Measurements from ENCODE around the gene RPL32. TPM values are rescaled to one million over a fixed set of nuclear protein-coding genes. Genes with fewer than 3 reads are reported as not detected.

The RPL32 gene
- total and polyA plus RNA-seq, 2 of the 4 experiments (the other 2 are of a cell fraction) = 566 to 1,856 TPM

DNA sequence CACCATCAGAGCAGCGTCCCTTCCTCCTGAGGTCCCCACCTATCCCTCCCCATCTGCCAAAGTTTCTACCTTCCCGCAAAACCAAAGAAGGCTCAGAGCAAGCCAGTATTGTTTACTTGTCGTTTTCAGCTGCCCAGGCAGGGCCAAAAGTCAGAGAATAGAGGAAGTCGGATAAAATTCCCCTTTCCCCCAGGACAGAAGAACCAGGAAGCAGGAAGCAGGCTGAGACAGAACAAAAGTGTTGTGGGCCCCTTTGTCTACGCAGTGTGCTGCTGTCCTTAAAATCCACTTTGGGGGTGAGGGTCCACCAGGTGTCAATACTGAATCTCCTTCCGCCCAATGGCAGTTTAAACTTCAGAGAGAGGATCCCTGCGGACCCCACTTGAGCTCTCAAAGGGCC lies 18.5 kb upstream of the RPL32 start:
- H2AK5ac ChIP-seq (ENCODE audit: low read depth, low read length) = no peak overlapping the region
- no peak overlapping the region for H3K9ac ChIP-seq (ENCODE audit: low read depth, low read length)
- no peak overlapping the region for H2BK15ac ChIP-seq (ENCODE audit: low read depth, low read length)
- DNase-seq = no peak
- no peak overlapping the region for H2AFZ ChIP-seq (replicated peaks; ENCODE audit: low read length, poor library complexity)
- ATAC-seq (ENCODE audit: low read depth) = no peak
- TF ChIP-seq SMC3 (IDR thresholded peaks at IDR 0.05; ENCODE audit: low read depth, low read length) (no peak), RCOR1 (IDR thresholded peaks at IDR 0.05; ENCODE audit: insufficient replicate concordance, low read length) (no peak), CHD1 (IDR thresholded peaks at IDR 0.05; ENCODE audit: low read depth, low read length) (no peak), FOS (IDR thresholded peaks at IDR 0.05; ENCODE audit: low read depth, low read length) (no peak), MAZ (IDR thresholded peaks at IDR 0.05; ENCODE audit: borderline replicate concordance, low read depth, low read length) (no peak), NFE2L2 (IDR thresholded peaks at IDR 0.05; ENCODE audit: low read depth, low read length) (no peak), BHLHE40 (IDR thresholded peaks at IDR 0.05; ENCODE audit: low read depth, low read length) (no peak), RFX5 (IDR thresholded peaks at IDR 0.05; ENCODE audit: low read depth, low read length) (no peak), CEBPB (IDR thresholded peaks at IDR 0.05; ENCODE audit: low read depth, low read length) (no peak), USF2 (IDR thresholded peaks at IDR 0.05; ENCODE audit: low read depth, low read length) (no peak), RAD21 (IDR thresholded peaks at IDR 0.05; ENCODE audit: low read length) (no peak), MXI1 (IDR thresholded peaks at IDR 0.05; ENCODE audit: borderline replicate concordance, low read depth, low read length) (no peak), POLR2A (IDR thresholded peaks at IDR 0.05; ENCODE audit: low read depth, low read length) (no peak), MAFK (IDR thresholded peaks at IDR 0.05; ENCODE audit: low read depth, low read length) (no peak)
- TF ChIP-seq, protein P1, sequence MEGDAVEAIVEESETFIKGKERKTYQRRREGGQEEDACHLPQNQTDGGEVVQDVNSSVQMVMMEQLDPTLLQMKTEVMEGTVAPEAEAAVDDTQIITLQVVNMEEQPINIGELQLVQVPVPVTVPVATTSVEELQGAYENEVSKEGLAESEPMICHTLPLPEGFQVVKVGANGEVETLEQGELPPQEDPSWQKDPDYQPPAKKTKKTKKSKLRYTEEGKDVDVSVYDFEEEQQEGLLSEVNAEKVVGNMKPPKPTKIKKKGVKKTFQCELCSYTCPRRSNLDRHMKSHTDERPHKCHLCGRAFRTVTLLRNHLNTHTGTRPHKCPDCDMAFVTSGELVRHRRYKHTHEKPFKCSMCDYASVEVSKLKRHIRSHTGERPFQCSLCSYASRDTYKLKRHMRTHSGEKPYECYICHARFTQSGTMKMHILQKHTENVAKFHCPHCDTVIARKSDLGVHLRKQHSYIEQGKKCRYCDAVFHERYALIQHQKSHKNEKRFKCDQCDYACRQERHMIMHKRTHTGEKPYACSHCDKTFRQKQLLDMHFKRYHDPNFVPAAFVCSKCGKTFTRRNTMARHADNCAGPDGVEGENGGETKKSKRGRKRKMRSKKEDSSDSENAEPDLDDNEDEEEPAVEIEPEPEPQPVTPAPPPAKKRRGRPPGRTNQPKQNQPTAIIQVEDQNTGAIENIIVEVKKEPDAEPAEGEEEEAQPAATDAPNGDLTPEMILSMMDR (conservative IDR thresholded peaks at IDR 0.05; ENCODE audit: low read depth, low read length) = no peak
- H3K9me3 ChIP-seq (ENCODE audit: control insufficient read depth, insufficient read depth, low read length) = no peaks in the 10 kb centered on the region
- no peaks in the 10 kb centered on the region for H3K36me3 ChIP-seq (ENCODE audit: control insufficient read depth, insufficient read depth, low read length)
- no peaks in the 10 kb centered on the region for H3K9me1 ChIP-seq (ENCODE audit: insufficient read depth, low read length)
- no peak overlapping the region for H2AK9ac ChIP-seq (replicated peaks; ENCODE audit: low read depth, low read length, poor library complexity)
- no TSS peak for BruUV-seq (replicated peaks)
- intact Hi-C loops (cut with micrococcal nuclease) (no loop called here), dilution Hi-C loops (cut with HindIII; ENCODE audit: low sequenced_read_pairs, unreplicated experiment) (no loop called here), in situ Hi-C loops (cut with MboI; ENCODE audit: low sequenced_read_pairs) (no loop called here)
- no peak overlapping the region for H3K4me3 ChIP-seq (ENCODE audit: insufficient read depth, low read depth, low read length)
- H2BK5ac ChIP-seq (ENCODE audit: low read depth, low read length, poor library complexity, severe bottlenecking) = no peak overlapping the region
- H4K5ac ChIP-seq (ENCODE audit: low read depth, low read length) = no peak overlapping the region
- ChIA-PET POLR2A (ENCODE audit: unreplicated experiment) (no interaction called here), CTCF (no interaction called here)
- no peak overlapping the region for H3K23ac ChIP-seq (ENCODE audit: low read depth, low read length)
- H3K56ac ChIP-seq (ENCODE audit: extremely low read depth, insufficient read depth, low read length) = no peak overlapping the region
- no peak overlapping the region for H3K4ac ChIP-seq (ENCODE audit: low read depth, low read length)
- WGBS, 2 experiments (ENCODE audit: extremely low coverage in 2 of 2, insufficient read length in 1 of 2) = 92% methylated on average over 2 of the region's 7 CpGs; no CpG with 5 or more reads in 1 of the 2 experiments
- H3K18ac ChIP-seq (ENCODE audit: low read depth, low read length) = no peak overlapping the region
- no peak overlapping the region for H2BK120ac ChIP-seq (ENCODE audit: low read depth, low read length)
- peaks cover 66% of the 10 kb centered on the region for H3K27me3 ChIP-seq (ENCODE audit: control insufficient read depth, insufficient read depth, low read length)
- H3K27ac ChIP-seq (ENCODE audit: insufficient read depth, low read length) = no peak overlapping the region
- no peaks in the 10 kb centered on the region for H3K79me1 ChIP-seq (ENCODE audit: low read depth in 1 of 2, low read length in 2 of 2)
- H3K4me1 ChIP-seq (ENCODE audit: control insufficient read depth, insufficient read depth, low read length) = no peaks in the 10 kb centered on the region
- H4K20me1 ChIP-seq (ENCODE audit: insufficient read depth, low read length) = no peaks in the 10 kb centered on the region
- no peak overlapping the region for H3K14ac ChIP-seq (replicated peaks; ENCODE audit: low read depth, low read length)
- H2BK20ac ChIP-seq (ENCODE audit: low read depth, low read length) = no peak overlapping the region
- H4K8ac ChIP-seq (ENCODE audit: low read depth in 2 of 2, low read length in 2 of 2) = no peak overlapping the region
- H3K4me2 ChIP-seq (ENCODE audit: low read depth, low read length) = no peak overlapping the region
- H4K91ac ChIP-seq (ENCODE audit: insufficient read depth, low read depth, low read length) = no peak overlapping the region
